GM19468 (cell line): ENCODE measurements around the gene C10orf62.

Source experiments
- ATAC-seq: cut with Tn5 transposase; IDR thresholded peaks from one replicate; pipeline ENCODE4 v1.9.1; 2021; ENCODE audit warnings: mild to moderate bottlenecking, moderate library complexity, moderate number of reproducible peaks; ENCODE audit not compliant: unreplicated experiment; ENCODE audit errors: extremely low read depth

C10orf62 gene

DNA sequence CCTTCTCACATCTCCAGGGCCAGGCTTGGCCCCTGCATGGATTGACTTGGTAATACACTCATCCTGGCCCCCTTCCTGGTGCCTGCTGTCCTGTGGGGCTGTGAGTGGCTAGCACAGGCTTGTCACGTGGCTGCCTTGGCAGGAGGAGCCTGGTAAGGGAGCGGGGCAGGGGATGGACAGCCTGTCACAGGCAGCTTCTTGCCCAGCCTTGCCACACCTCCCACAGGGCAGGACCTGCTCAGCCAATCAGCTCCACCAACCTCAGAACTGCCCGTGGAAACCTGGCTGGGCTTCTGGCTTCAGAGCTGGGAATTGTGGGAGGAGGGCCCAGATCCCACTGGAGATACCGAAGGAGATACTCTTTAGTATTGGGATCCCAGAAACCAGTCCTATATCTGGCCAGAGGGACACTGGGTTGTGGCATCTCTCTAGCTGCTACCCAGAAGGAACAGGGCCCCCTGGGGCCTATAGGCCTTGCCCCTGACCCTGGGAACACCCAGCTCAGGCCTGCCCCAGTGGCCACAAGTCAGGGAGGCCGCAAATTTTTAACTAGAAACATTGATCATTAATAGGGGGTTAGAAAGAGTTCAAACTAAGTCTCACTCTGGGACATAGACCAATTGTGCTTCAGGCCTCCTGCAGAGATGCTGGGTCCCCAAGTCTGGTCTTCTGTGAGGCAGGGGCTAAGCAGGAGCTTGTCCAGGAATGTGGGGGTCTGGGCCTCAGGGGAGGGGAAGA lies 5.3 kb upstream of the C10orf62 start, which contains the start of gene HOGA1:
TSS of gene HOGA1 (plus strand) at position 330 of the 738 bp plus-strand sequence. CDS start at position 645, 315 bp downstream.
- peak; percentile 27 for ATAC-seq

DNA sequence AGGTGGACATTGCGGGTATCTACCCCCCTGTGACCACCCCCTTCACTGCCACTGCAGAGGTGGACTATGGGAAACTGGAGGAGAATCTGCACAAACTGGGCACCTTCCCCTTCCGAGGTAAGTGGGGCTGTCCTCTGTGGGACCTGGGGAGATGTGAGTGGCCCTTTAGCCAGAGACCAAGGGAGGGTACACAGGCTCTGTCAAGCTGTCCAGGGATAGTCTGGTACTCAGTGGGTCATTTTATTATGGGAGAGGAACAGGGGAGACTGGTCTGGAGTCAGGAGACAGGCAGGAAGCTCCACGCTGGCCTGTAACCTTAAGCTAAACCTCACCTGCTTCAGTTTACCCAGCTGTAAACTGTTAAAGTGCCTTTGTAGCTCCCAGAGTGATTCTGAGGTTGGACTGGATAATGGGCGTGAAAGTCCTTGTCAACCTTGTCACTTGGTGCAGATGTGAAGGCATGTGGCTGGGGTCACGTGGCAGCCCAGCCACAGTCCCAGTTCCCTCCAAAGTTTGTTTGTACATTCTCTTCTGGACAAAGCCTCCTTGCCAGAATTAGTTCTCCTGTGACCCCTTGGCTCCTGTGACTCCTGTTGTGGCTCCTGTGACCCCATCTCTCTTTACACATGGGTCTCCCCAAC lies 4.6 kb upstream of the C10orf62 start:
- no peak for ATAC-seq

DNA sequence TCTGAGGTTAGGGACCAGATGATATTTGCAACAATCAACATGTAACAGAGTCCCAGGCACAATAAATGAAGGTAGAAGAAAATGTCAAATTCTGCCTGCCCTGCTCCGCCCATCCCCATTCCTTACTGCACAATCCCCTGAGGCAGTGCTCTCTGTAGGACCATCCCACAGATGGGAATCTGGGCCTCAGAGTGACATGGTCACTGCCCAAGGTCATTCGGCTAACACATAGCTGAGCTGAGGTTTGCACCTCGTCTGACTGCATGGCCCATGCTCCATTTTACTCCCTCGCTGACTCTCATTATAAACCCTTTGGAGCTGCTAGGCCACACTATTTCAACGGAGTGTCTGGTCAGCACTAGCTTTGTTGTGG lies 4.1 kb upstream of the C10orf62 start:
- no peak for ATAC-seq

DNA sequence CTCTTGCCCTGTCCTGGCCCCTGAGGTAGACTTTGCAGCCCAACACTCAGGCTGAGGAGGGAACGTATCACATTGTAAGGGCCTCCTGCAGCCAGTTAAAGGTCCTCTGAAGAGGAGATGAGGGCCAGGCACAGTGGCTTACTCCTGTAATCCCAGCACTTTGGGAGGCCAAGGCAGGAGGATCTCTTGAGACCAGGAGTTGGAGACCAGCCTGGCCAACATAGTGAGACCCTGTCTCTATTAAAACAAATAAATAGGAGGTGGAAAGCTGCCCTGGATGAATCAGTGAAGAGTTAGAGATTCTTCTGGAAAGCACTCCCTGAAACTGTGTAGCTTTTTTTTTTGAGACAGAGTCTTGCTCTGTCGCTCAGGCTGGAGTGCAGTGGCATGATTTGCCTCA lies 2.3 kb upstream of the C10orf62 start:
- no peak for ATAC-seq

DNA sequence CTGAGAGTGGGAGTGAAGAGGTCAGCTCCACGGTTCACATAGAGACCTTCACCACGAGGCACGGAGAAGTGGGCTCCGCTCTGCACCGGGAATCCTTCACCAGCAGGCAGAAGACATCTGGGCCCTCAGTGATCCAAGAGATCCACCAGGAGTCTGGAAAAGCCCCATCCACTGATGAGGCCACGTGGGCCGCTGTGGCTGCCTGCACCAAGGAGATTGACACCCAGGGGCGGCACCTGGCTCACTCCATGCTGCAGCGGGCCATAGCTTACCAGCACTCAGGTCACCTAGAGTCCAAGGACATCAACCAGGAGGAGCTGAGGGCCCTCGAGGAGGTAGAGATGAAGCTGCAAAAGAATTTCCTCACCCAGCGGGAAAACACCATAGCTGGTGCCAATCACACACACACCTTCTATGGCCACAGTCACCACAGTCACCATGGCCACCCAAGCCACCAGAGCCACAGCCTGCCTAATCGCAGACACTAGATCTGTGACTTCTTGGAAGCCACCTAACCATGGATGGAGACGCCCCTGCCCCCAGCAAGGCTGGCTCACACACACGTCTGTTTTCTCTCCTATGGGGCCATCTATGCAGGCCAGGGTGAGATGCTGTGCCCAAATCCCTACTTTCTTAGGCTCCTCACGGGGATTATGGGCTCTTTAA lies 694 bp downstream of the C10orf62 start:
- ATAC-seq: no peak

DNA sequence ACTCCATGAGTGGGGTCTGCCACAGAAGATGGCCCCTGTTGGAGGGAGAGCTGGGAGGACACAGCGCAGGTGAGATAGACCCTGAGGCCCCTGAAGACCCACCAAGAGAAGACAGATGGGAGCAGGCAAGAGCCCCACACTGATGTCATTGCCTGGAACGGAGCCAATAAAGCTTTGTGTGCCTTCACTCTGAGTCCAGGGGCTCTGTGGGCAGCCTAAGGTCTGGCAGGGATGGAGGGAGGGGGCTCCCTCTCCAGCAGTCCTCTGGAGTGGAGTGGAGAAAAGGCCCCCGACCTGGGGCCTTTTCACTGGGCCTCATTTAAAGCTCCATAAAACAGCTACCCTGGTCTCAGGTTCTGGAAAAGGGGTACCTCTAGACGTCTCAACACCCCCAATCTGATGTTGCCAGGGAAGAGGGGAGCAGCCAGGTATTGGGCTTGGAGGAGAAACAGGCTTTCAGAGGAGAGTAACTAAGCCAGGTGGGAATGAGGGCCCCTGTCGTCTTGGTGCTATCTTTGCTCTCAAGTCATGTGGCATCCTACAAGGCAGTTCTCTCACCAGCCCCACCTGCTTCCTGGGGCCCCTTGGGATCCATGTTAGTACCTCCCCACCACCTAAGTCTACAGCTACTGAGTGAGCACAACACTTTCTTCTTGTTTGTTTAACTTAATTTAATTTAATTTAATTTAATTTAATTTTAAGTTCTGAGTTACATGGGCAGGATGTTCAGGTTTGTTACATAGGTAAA lies 1.4 kb downstream of the C10orf62 start:
- ATAC-seq: no peak

DNA sequence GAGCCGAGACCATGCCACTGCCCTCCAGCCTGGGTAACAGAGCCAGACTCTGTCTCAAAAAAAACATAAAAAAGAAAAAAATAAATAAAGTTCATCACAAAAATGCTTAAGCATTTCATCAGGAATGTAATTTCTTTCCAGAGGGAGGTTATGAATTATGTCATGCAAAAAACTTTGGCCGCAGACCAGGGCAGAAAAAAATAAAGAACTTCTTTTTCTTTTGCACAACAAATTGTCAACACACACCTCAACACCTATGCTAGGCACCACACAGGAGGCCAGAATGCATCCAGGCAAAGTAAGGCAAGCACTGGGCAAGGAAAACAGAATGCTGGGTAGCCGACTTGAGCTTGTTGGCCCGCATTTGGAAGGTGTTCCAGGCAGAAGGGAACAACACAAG lies 3.9 kb downstream of the C10orf62 start:
- ATAC-seq: no peak

DNA sequence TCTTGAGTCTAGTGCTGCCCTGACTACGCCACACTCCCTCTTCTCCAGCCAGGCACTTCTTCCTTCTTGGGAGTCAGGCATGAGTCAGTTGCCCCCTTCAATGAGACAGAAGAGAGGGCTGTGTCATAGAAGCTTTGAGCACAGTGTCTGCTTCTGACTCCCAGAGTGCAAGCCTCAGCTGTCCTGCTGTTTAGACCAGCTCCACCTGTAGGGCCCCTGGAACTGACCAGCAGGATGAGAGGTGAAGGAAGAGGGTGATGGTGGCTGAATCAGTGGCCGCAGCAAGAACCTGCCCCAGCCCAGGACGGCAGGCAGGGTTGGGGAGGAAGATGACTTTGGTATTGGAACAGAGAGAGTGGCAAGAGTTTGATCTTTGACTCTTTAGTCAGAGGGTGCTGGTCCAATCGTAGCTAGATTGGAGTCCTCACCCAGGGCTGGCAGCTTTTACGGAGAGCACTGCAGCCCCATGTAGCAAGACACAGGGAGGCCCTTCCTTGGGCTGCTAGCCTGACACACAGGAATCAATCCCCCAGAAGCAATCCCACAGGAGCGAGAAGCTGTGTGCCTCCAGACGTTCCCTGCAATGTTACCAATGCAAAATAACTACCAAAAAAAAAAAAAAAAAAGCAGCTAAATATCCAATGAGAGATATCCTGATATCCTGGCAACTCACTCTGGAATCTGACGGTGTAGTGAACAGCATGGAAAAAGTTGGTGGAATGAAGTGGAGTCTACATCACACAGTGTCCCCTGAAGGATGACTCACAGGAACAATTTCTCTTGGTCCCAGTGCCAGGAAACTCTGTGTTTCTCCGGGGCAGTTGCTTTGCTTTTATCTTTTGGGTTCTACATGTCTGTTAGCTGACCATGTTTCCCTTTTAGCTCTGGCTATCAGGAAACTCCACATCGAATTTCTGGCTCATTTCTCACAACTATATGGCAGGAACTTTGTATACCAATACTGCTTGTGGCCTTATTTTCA lies 6.9 kb downstream of the C10orf62 start:
- ATAC-seq: no peak

DNA sequence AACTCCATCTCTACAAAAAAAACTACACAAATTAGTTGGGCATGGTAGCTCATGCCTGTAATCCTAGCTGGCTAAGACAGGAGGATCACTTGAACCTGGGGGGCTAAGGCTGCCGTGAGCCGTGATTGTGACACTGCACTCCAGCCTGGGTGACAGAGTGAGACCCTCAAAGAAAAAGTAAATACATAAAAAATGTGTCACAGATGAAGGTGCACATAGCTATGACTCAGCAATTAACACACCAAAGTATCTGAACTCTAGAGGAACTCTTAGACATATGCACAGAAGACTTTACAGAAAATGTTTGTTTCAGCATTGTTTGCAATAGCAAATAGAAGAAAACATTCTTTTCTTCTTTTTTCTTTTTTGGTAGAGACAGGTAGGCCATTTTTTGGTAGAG lies 8.3 kb downstream of the C10orf62 start:
- no peak for ATAC-seq

DNA sequence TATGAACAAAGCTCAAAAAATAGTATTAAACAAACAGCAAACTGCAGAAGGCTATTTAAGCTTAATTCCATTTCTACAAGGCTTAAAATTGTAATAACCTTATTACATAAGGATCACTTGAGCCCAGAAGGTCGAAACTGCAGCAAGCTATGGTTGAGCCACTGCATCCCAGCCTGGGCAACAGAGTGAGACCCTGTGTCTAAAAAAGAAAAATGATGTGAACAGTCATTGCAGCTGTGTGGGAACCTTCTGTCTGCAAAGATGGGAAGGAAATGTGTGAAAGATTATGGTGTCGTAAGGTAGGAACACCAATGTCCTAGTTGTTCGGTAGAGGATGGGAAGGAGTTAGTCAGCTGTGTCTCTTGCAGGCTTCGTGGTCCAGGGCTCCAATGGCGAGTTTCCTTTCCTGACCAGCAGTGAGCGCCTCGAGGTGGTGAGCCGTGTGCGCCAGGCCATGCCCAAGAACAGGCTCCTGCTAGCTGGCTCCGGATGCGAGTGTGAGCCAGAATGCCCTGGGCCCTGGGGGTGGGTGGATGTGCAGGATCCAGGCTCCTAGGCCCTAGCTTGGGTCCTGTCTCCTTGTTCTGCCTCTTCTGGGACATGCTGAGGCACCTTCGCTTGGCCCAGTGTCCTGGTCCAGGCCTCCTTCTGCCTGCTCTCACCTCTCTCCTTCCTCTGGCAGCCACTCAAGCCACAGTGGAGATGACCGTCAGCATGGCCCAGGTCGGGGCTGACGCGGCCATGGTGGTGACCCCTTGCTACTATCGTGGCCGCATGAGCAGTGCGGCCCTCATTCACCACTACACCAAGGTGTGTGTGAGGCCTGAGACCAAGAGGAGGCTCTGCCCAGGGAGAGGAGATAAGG lies 9.1 kb downstream of the C10orf62 start:
- no peak for ATAC-seq

DNA sequence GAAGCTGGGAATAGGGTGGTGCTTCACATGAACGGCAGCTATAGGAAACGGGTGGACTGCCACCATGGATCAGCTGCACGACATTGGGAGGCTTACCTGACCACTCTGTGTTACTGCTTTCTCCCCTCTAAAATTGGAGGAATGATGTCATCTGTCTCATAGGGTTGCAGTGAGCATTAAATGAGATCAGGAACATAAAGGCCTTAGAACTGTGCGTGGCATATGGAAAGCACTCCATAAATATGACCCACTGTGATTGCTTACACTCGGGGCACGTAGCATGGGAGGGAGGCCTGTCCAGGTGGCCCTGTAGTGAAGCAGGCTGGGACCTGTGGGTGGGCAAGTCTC lies 9.7 kb downstream of the C10orf62 start:
- ATAC-seq: no peak

DNA sequence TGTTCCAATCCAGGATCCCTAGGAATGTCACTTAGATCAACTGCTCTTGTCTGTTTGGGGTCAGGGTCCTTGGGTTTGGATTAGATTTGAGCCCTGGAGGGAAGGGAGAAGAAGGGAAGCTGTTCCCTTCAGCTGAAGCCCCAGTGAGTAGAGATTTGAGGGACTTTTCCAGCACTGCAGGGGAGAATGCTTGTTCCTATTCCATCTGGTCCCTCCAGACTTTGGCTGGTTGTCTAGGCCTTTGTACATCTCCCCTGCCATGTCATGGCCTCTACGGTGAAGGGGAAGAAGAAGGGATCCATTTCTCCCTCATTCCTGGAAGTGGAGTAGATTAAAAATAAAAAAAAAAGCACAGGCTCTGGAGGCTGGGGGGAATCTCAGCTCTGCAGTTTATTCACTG lies 11.1 kb downstream of the C10orf62 start:
- no peak for ATAC-seq

DNA sequence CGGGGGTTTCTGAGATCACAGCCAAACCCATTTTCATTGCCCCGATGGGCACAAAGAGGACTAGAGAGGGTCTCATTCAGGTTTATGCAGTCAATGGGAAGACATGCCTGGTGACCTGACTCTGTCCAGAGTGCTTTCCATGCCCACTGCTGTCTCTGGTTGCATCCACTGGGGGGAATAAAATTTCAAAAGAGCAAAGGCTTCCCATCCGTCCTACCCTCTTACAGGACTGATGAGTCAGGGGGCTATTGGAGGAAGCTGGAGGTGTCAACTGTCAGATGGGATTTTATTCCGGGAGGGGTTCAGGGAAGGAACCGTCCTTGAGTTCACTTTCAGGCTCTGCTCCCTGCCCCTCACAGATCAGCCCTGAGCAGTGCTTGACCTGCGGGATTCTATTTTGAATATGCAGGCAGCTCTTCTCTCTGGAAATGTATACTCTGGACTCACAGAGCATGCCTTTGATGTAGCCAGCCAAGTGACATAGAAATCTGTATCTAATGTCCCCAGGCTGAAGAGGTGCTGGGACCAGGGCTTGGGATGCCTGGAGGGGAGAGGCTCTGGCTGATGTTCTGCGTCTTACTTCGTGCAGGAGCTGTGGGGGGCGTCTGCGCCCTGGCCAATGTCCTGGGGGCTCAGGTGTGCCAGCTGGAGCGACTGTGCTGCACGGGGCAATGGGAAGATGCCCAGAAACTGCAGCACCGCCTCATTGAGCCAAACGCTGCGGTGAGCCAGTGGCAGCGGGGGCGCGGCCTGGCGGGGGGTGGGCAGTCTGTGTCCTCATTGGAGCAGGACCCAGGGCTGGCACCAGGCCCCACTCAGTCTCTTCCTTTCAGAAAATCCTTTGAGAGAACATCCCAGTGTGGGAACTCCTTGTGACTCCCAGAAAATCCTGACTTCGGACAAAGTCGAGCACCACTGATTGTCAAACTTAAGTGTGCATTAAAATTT lies 12.0 kb downstream of the C10orf62 start:
- ATAC-seq: no peak

DNA sequence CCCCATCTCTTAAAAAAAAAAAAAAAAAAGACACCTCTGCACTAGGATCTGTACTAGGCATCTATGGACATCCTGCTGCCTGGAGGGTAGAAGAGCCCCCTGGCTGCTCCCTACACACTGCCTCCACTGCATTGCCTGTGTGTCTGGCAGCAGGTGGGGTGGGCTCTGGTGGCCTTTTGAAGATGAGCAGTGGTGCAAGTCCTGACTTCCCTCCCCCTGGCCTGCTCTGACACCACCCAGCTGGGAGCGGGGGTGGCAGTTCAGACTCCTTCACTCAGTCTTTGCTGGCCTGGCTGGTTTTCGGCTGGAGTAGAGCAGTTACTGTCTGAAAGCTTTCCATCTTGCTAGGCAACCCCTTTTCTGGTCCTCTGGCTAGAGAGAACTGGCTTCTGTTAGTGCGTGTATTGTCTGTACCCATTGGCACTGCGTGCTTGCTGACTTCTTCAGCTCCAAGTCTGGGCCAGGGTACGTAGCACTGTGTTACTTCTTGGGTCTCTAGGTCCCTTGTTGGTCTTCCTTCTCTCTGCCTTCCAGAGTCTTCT lies 17.6 kb downstream of the C10orf62 start:
- no peak for ATAC-seq

DNA sequence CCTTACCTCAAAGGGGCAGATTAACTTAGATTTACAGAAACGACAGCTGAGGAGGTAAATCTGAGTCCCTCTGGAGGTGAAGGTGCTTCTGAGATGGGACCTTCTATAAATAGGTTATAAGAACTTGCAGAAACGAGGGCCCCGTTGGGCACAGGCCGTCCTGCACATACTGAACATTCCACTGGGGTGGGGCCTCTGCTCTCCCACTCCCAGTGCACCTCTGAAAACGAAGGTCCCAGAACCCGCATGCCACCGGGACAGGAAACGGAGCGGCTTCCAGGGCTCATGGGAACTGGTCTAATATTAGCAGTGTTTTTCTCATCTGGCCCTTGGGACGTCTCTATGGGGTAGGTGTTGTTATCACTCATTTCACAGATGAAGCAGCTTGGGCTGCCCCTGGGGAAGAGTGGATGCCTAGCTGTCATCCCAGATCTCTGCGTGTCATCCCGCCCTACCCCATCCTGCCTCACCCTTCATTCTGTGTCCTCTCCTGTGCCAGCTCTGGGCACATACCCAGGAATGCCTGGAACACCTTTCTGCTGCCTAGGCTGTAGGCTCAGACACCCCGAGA lies 19.6 kb downstream of the C10orf62 start:
- no peak for ATAC-seq

DNA sequence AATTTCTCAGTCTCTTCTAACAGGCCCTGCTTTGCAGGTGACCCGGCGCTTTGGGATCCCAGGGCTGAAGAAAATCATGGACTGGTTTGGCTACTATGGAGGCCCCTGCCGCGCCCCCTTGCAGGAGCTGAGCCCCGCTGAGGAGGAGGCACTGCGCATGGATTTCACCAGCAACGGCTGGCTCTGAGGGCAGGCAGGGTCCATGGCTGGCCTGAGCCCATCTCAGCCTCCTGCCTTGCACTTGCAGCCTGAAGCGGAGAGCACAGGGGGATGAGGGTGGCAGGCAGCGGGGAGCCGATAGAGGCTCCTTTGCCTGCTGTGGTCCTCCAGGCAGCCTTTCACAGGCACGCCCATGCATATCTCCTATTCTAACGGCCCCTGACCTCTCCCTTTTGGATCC lies 22.0 kb downstream of the C10orf62 start:
- no peak for ATAC-seq

DNA sequence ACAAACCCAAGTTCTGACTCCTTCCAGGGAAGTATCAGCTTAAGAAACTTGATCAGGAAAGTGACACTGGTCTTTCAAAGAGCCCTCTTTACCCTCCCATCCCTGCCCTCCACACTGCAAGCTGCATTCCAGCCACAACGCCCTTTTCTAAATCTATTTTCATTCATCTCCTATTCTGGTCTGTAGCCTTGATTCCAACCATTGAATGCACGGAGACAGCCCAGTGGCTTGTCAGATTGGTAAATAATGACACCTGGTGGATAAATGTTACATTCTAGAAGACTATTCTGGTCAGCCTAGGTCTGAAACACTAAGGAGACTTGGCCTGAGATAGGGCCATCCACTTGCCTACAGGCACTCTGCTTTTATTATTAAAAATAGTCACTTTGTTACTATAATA lies 22.9 kb downstream of the C10orf62 start:
- ATAC-seq: no peak
